Duodenal mucosa (tissue), 2 donors: ENCODE data around the gene GABRB2.
"Not testable (repeated sequence)": the region's sequence is repeated elsewhere in the genome, so short reads cannot be mapped to it uniquely, and the experiment has no call there.

Experiments used
- H3K27ac ChIP-seq: one replicate; pipeline ENCODE4 v1.7.0; 2013; ENCODE audit warnings: low read depth, low read length
- H3K27me3 ChIP-seq, 2 donors: one replicate each; pipeline ENCODE4 v1.7.0; 2013; ENCODE audit warnings: low read length in 2 of 2, control low read depth in 1 of 2; ENCODE audit not compliant: insufficient read depth in 2 of 2, control insufficient read depth in 1 of 2
- H3K36me3 ChIP-seq, 2 donors: one replicate each; pipeline ENCODE4 v1.7.0; 2013; ENCODE audit warnings: low read length in 2 of 2, control low read depth in 1 of 2; ENCODE audit not compliant: insufficient read depth in 2 of 2, control insufficient read depth in 1 of 2
- H3K4me1 ChIP-seq, 2 donors: one replicate each; pipeline ENCODE4 v1.7.0; 2013; ENCODE audit warnings: low read length in 2 of 2, control low read depth in 1 of 2; ENCODE audit not compliant: insufficient read depth in 2 of 2, control insufficient read depth in 1 of 2
- H3K4me3 ChIP-seq, 2 donors: one replicate each; pipeline ENCODE4 v1.7.0; 2013; ENCODE audit warnings: low read length in 2 of 2, low read depth in 1 of 2
- H3K9ac ChIP-seq, 2 donors: one replicate each; pipeline ENCODE4 v1.7.0; 2013; ENCODE audit warnings: low read length in 2 of 2, low read depth in 1 of 2
- H3K9me3 ChIP-seq, 2 donors: one replicate each; pipeline ENCODE4 v1.7.0; 2013; ENCODE audit warnings: low read length in 2 of 2, control low read depth in 1 of 2; ENCODE audit not compliant: control insufficient read depth in 1 of 2

GABRB2 gene

GRCh38 chr5:161269125-161269524, 277.4 kb downstream of the GABRB2 start:
- no peak overlapping the region for H3K4me3 ChIP-seq
- no peaks in the 10 kb centered on the region for H3K9me3 ChIP-seq
- no peak overlapping the region for H3K9ac ChIP-seq
- H3K27ac ChIP-seq: no peak overlapping the region
- H3K4me1 ChIP-seq: no peaks in the 10 kb centered on the region
- H3K27me3 ChIP-seq: no peaks in the 10 kb centered on the region
- no peaks in the 10 kb centered on the region for H3K36me3 ChIP-seq

- Histone ChIP-seq H3K9me3 (no peaks in the 10 kb centered on the region), H3K9ac (no peak overlapping the region), H3K4me1 (peaks cover 9 to 21% of the 10 kb centered on the region in 2 donors), H3K27ac (no peak overlapping the region), H3K27me3 (no peaks in the 10 kb centered on the region), H3K4me3 (no peak overlapping the region), H3K36me3 (no peaks in the 10 kb centered on the region)
Observed at GRCh38 chr5:161266954-161267353, 279.6 kb downstream of the GABRB2 start.

GRCh38 chr5:161265006-161265405, 281.5 kb downstream of the GABRB2 start:
- Histone ChIP-seq H3K36me3 (no peaks in the 10 kb centered on the region), H3K4me3 (no peak overlapping the region), H3K9me3 (no peaks in the 10 kb centered on the region), H3K9ac (no peak overlapping the region), H3K4me1 (peaks cover 21 to 30% of the 10 kb centered on the region in 2 donors), H3K27me3 (no peaks in the 10 kb centered on the region), H3K27ac (no peak overlapping the region)

- no peaks in the 10 kb centered on the region for H3K9me3 ChIP-seq
- no peaks in the 10 kb centered on the region for H3K36me3 ChIP-seq
- no peak overlapping the region for H3K4me3 ChIP-seq
- no peak overlapping the region for H3K9ac ChIP-seq
- peaks cover 21 to 30% of the 10 kb centered on the region in 2 donors for H3K4me1 ChIP-seq
- no peak overlapping the region for H3K27ac ChIP-seq
- H3K27me3 ChIP-seq: no peaks in the 10 kb centered on the region
Observed at GRCh38 chr5:161263191-161263590, 283.3 kb downstream of the GABRB2 start.

- H3K9ac ChIP-seq: no peak overlapping the region
- no peak overlapping the region for H3K4me3 ChIP-seq
Observed at GRCh38 chr5:161261668-161262323, 284.7 kb downstream of the GABRB2 start.

GRCh38 chr5:161258438-161258837, 288.1 kb downstream of the GABRB2 start:
- H3K4me1 ChIP-seq: peaks cover 21 to 24% of the 10 kb centered on the region in 2 donors
- no peaks in the 10 kb centered on the region for H3K36me3 ChIP-seq
- H3K27me3 ChIP-seq: no peaks in the 10 kb centered on the region
- H3K27ac ChIP-seq: no peak overlapping the region
- H3K4me3 ChIP-seq: no peak overlapping the region
- H3K9me3 ChIP-seq: no peaks in the 10 kb centered on the region
- H3K9ac ChIP-seq: no peak overlapping the region

More at GRCh38 chr5:161261668-161262323, 284.7 kb downstream of the GABRB2 start:
- Histone ChIP-seq H3K27me3 (no peaks in the 10 kb centered on the region), H3K4me1 (peaks cover 21 to 30% of the 10 kb centered on the region in 2 donors), H3K27ac (no peak overlapping the region), H3K36me3 (no peaks in the 10 kb centered on the region), H3K9me3 (no peaks in the 10 kb centered on the region)

GRCh38 chr5:161256957-161257356, 289.6 kb downstream of the GABRB2 start:
- H3K27ac ChIP-seq: no peak overlapping the region
- H3K27me3 ChIP-seq: no peaks in the 10 kb centered on the region
- H3K4me1 ChIP-seq: peaks cover 9 to 12% of the 10 kb centered on the region in 2 donors

GRCh38 chr5:161252955-161253354, 293.6 kb downstream of the GABRB2 start:
- not testable (repeated sequence) for H3K27me3 ChIP-seq, H3K36me3 ChIP-seq, H3K4me1 ChIP-seq, H3K9me3 ChIP-seq, H3K9ac ChIP-seq, H3K27ac ChIP-seq, H3K4me3 ChIP-seq

More at GRCh38 chr5:161256957-161257356, 289.6 kb downstream of the GABRB2 start:
- Histone ChIP-seq H3K36me3 (no peaks in the 10 kb centered on the region), H3K9me3 (no peaks in the 10 kb centered on the region), H3K9ac (no peak overlapping the region), H3K4me3 (no peak overlapping the region)

GRCh38 chr5:161246749-161247148, 299.8 kb downstream of the GABRB2 start:
- no peaks in the 10 kb centered on the region for H3K9me3 ChIP-seq
- no peaks in the 10 kb centered on the region for H3K36me3 ChIP-seq
- H3K4me3 ChIP-seq: no peak overlapping the region
- no peak overlapping the region for H3K9ac ChIP-seq
- H3K27ac ChIP-seq: no peak overlapping the region
- no peaks in the 10 kb centered on the region for H3K4me1 ChIP-seq
- H3K27me3 ChIP-seq: no peaks in the 10 kb centered on the region

GRCh38 chr5:161245846-161246245, 300.7 kb downstream of the GABRB2 start:
- not testable (repeated sequence) for H3K9ac ChIP-seq, H3K27ac ChIP-seq, H3K4me3 ChIP-seq, H3K4me1 ChIP-seq, H3K27me3 ChIP-seq, H3K36me3 ChIP-seq, H3K9me3 ChIP-seq
